GM23338 (cell line): ENCODE data around the gene POLD2. TPM values are rescaled to one million over a fixed set of nuclear protein-coding genes. Genes with fewer than 3 reads are reported as not detected.

Source experiments
- ATAC-seq: fragments of 200-7000 bp; cut with Tn5 transposase; 3 replicates; pipeline ENCODE4 v1.9.1; 2020
- DNase-seq: peaks from one replicate; pipeline ENCODE4 v3.0.0-alpha.2; 2015; ENCODE audit warnings: low spot score
- H2AFZ ChIP-seq: fragments of 200-600 bp; sonication (generic); 2 replicates; pipeline ENCODE4 v1.8.0; 2016; ENCODE audit warnings: antibody characterized with exemption, mild to moderate bottlenecking, moderate library complexity
- H3F3A ChIP-seq: fragments of 200-600 bp; sonication (generic); replicated peaks from 2 replicates; pipeline ENCODE4 v1.8.0; 2017; ENCODE audit warnings: antibody characterized with exemption, mixed run types, low read depth
- H3K27ac ChIP-seq: fragments of 200-600 bp; sonication (generic); 2 replicates; pipeline ENCODE4 v1.6.1; 2016; ENCODE audit warnings: low read depth
- H3K27me3 ChIP-seq: fragments of 200-600 bp; sonication (generic); 2 replicates; pipeline ENCODE4 v1.8.0; 2016; ENCODE audit warnings: mild to moderate bottlenecking, mixed run types, moderate library complexity; ENCODE audit not compliant: insufficient read depth
- H3K36me3 ChIP-seq: fragments of 200-600 bp; sonication (generic); 2 replicates; pipeline ENCODE4 v1.8.0; 2016; ENCODE audit warnings: mild to moderate bottlenecking; ENCODE audit not compliant: insufficient read depth
- H3K4me1 ChIP-seq: fragments of 200-600 bp; sonication (generic); 2 replicates; pipeline ENCODE4 v1.8.0; 2016; ENCODE audit warnings: mild to moderate bottlenecking, moderate library complexity; ENCODE audit not compliant: insufficient read depth
- H3K4me2 ChIP-seq: fragments of 200-600 bp; sonication (generic); 2 replicates; pipeline ENCODE4 v1.7.1; 2017; ENCODE audit warnings: mixed run types
- H3K4me3 ChIP-seq: fragments of 200-600 bp; sonication (generic); 2 replicates; pipeline ENCODE4 v1.6.1; 2016; ENCODE audit warnings: mixed run types
- H3K79me2 ChIP-seq: fragments of 200-600 bp; sonication (generic); replicated peaks from 2 replicates; pipeline ENCODE4 v1.8.0; 2017; ENCODE audit warnings: mild to moderate bottlenecking; ENCODE audit not compliant: insufficient read depth
- H3K9me2 ChIP-seq: fragments of 200-600 bp; sonication (generic); 2 replicates; pipeline ENCODE4 v1.8.0; 2017; ENCODE audit not compliant: insufficient read depth
- H4K20me1 ChIP-seq: fragments of 200-600 bp; sonication (generic); replicated peaks from 2 replicates; pipeline ENCODE4 v1.8.0; 2017; ENCODE audit warnings: mild to moderate bottlenecking; ENCODE audit not compliant: insufficient read depth
- H3K27ac Mint-ChIP-seq: 2 replicates; pipeline ENCODE4 v1.8.0; 2020; ENCODE audit warnings: inconsistent platforms, mild to moderate bottlenecking, moderate library complexity, mixed read lengths
- H3K27me3 Mint-ChIP-seq: 3 replicates; pipeline ENCODE4 v1.8.0; 2022; ENCODE audit warnings: low read depth, mild to moderate bottlenecking, moderate library complexity, mixed read lengths, inconsistent platforms; ENCODE audit not compliant: insufficient read depth, poor library complexity
- H3K36me3 Mint-ChIP-seq: 3 replicates; pipeline ENCODE4 v1.8.0; 2021; ENCODE audit warnings: low read depth, mild to moderate bottlenecking, inconsistent platforms, moderate library complexity, mixed read lengths
- H3K4me1 Mint-ChIP-seq: 3 replicates; pipeline ENCODE4 v1.8.0; 2020; ENCODE audit warnings: mild to moderate bottlenecking, inconsistent platforms, mixed read lengths
- H3K4me3 Mint-ChIP-seq: 3 replicates; pipeline ENCODE4 v1.8.0; 2021; ENCODE audit warnings: moderate library complexity, mild to moderate bottlenecking, inconsistent platforms, mixed read lengths
- H3K9me3 Mint-ChIP-seq: 3 replicates; pipeline ENCODE4 v1.8.0; 2020; ENCODE audit warnings: moderate library complexity, mild to moderate bottlenecking, inconsistent platforms, mixed read lengths
- ETS1 ChIP-seq: IDR thresholded peaks from 2 replicates; pipeline ENCODE4 v1.6.1; 2016; ENCODE audit warnings: antibody characterized with exemption
- EZH2 ChIP-seq: fragments of 200-600 bp; sonication (generic); IDR thresholded peaks from one replicate; pipeline ENCODE4 v1.8.0; 2017; ENCODE audit warnings: antibody characterized with exemption, mild to moderate bottlenecking, low read depth; ENCODE audit not compliant: unreplicated experiment
- EZH2phosphoT487 ChIP-seq: fragments of 200-600 bp; sonication (generic); IDR thresholded peaks from one replicate; pipeline ENCODE4 v1.8.1; 2018; ENCODE audit warnings: antibody characterized with exemption; ENCODE audit not compliant: unreplicated experiment
- REST ChIP-seq: IDR thresholded peaks from one replicate; pipeline ENCODE4 v1.6.1; 2018; ENCODE audit warnings: antibody characterized with exemption; ENCODE audit not compliant: unreplicated experiment
- STAT1 ChIP-seq: IDR thresholded peaks from one replicate; pipeline ENCODE4 v1.6.1; 2016; ENCODE audit warnings: antibody characterized with exemption; ENCODE audit not compliant: unreplicated experiment
- ZNF114 ChIP-seq: fragments of 250-450 bp; sonication (Bioruptor Pico); IDR thresholded peaks from 2 replicates; pipeline ENCODE4 v1.5.0; 2020; ENCODE audit warnings: mild to moderate bottlenecking, moderate library complexity
- polyA plus RNA-seq: library from polyadenylated mRNA; unstranded; fragments of >200 nt; fragmentation: Nextera tagmentation; extraction: Ambion mirVana; gene quantifications from 2 replicates; pipeline ENCODE4 v1.2.1, GENCODE V29; 2016
- total RNA-seq: library from RNA; depleted of rRNA; stranded (reverse); fragments of >200 nt; shearing (Covaris generic); gene quantifications from 2 replicates; pipeline ENCODE4 v1.2.3, GENCODE V29; 2014
- TF ChIP-seq, protein P1 (sequence below), 2 experiments: fragments of 200-600 bp in 1 of 2; sonication (generic) in 1 of 2; conservative IDR thresholded peaks; 2 replicates each; pipeline versions ENCODE4 v1.5.1 to v1.6.1; 2016 to 2017; ENCODE audit warnings: antibody characterized with exemption in 2 of 2, low read depth in 2 of 2, mild to moderate bottlenecking in 2 of 2, moderate library complexity in 1 of 2

The POLD2 gene
- total and polyA plus RNA-seq, 2 experiments from 2014 or later, result 101 to 127 TPM

- DNase-seq (no peak), ATAC-seq (no peak)
- Histone ChIP-seq H3K9me2 (no peaks in the 10 kb centered on the region), H3K4me2 (no peak overlapping the region), H4K20me1 (no peaks in the 10 kb centered on the region), H3K79me2 (no peaks in the 10 kb centered on the region), H3K27me3 (peaks cover 27% of the 10 kb centered on the region), H3K4me1 (peaks cover 8% of the 10 kb centered on the region), H3K27ac (no peak overlapping the region), H2AFZ (no peak overlapping the region), H3F3A (no peaks in the 10 kb centered on the region), H3K36me3 (no peaks in the 10 kb centered on the region), H3K4me3 (no peak overlapping the region)
- Mint-ChIP-seq H3K36me3 (no peaks in the 10 kb centered on the region), H3K4me1 (peaks cover 21% of the 10 kb centered on the region), H3K27me3 (peaks cover 33% of the 10 kb centered on the region), H3K4me3 (no peak overlapping the region), H3K9me3 (no peaks in the 10 kb centered on the region), H3K27ac (no peak overlapping the region)
- TF ChIP-seq, protein P1, sequence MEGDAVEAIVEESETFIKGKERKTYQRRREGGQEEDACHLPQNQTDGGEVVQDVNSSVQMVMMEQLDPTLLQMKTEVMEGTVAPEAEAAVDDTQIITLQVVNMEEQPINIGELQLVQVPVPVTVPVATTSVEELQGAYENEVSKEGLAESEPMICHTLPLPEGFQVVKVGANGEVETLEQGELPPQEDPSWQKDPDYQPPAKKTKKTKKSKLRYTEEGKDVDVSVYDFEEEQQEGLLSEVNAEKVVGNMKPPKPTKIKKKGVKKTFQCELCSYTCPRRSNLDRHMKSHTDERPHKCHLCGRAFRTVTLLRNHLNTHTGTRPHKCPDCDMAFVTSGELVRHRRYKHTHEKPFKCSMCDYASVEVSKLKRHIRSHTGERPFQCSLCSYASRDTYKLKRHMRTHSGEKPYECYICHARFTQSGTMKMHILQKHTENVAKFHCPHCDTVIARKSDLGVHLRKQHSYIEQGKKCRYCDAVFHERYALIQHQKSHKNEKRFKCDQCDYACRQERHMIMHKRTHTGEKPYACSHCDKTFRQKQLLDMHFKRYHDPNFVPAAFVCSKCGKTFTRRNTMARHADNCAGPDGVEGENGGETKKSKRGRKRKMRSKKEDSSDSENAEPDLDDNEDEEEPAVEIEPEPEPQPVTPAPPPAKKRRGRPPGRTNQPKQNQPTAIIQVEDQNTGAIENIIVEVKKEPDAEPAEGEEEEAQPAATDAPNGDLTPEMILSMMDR (conservative IDR thresholded peaks at IDR 0.05; ENCODE audit: low read depth in 2 of 2), result no peak
- no peak for TF ChIP-seq ZNF114 (CRISPR knock-in tag)
- TF ChIP-seq STAT1, result no peak
- no peak for TF ChIP-seq EZH2
These were observed 25.7 kb upstream of the POLD2 start for GRCh38 chr7:44148961-44149536.

DNA sequence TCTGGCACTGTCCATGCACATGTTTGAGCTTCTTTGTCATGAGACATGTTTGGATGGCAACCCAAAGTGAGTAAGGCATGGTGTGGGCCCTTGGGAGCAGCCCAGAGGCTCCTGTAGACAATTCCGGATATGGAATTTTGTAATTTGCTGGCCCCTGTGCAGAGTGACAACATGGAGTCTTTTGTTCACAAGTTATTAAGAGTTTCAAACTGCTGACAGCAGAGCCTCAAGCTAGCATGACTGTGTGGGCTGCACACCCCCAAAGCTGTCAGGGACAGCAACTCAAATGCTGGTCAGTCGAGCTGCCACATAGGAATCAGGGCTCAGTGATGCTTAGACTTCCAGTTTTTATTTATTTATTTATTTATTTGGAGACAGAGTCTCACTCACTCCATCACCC lies 24.8 kb upstream of the POLD2 start:
- Mint-ChIP-seq H3K27me3 (peaks cover 37% of the 10 kb centered on the region), H3K4me1 (peaks cover 21% of the 10 kb centered on the region)
- H3K36me3 ChIP-seq, result no peaks in the 10 kb centered on the region

More for the DNA sequence above, 24.8 kb upstream of the POLD2 start:
- Histone ChIP-seq H3K9me2 (no peaks in the 10 kb centered on the region), H3K4me2 (no peak overlapping the region; the same call in 1 of the 2 replicates), H3K79me2 (no peaks in the 10 kb centered on the region), H3K4me1 (peaks cover 8% of the 10 kb centered on the region), H4K20me1 (no peaks in the 10 kb centered on the region), H3F3A (no peaks in the 10 kb centered on the region), H3K27me3 (peaks cover 30% of the 10 kb centered on the region), H3K4me3 (no peak overlapping the region), H2AFZ (0 out of 2 replicates have a peak overlapping the region, but pooled peaks have one; percentile 83), H3K27ac (no peak overlapping the region)
- ATAC-seq (no peak), DNase-seq (no peak)
- TF ChIP-seq REST (no peak), EZH2 (no peak), ETS1 (no peak), EZH2phosphoT487 (no peak)
- H3K36me3 Mint-ChIP-seq, result no peaks in the 10 kb centered on the region
- H3K4me3 Mint-ChIP-seq, result no peak overlapping the region
- H3K9me3 Mint-ChIP-seq, result no peaks in the 10 kb centered on the region
- H3K27ac Mint-ChIP-seq, result no peak overlapping the region
